HepG2 (cell line): ENCODE data around the gene STYK1. TPM values are rescaled to one million over a fixed set of nuclear protein-coding genes. Genes with fewer than 3 reads are reported as not detected.

Experiments used
- ATAC-seq: fragments of 200-7000 bp; cut with Tn5 transposase; 3 replicates; pipeline ENCODE4 v1.9.1; 2020; ENCODE audit warnings: mild to moderate bottlenecking, moderate library complexity
- BruUV-seq: library from RNA; stranded (reverse); fragments of 400-500 nt; replicated peaks from 2 replicates; lab custom pipeline; 2021; lab: Mats Ljungman, UMichigan
- CTCF ChIA-PET: fragments of 300-600 bp; formaldehyde crosslinking; extraction: SDS; loops from one replicate; lab custom pipeline; 2021; ENCODE audit warnings: low total read pairs, inconsistent platforms, low intra/inter-chr PET ratio; lab: Yijun Ruan, JAX
- POLR2A ChIA-PET: fragments of 350-600 bp; sonication (Branson Sonifier 250); formaldehyde crosslinking; loops from one replicate; lab custom pipeline; 2020; ENCODE audit warnings: antibody characterized with exemption, inconsistent platforms; lab: Yijun Ruan, JAX
- DNase-seq: peaks from one replicate; pipeline ENCODE4 v3.0.0-alpha.2; 2015; ENCODE audit warnings: low spot score
- FAIRE-seq: peaks from 3 replicates; lab custom pipeline; 2011; peaks lifted over from hg19 to GRCh38; lab: Jason Lieb, UNC
- H2AFZ ChIP-seq: one replicate; pipeline ENCODE4 v1.6.1; 2011; ENCODE audit warnings: low read length, inconsistent platforms
- H3K27ac ChIP-seq: fragments of 300-600 bp; 3 replicates; pipeline ENCODE4 v1.8.0; 2011; ENCODE audit warnings: mixed run types, mild to moderate bottlenecking, mixed read lengths, low read length, inconsistent platforms; ENCODE audit not compliant: insufficient read depth; ENCODE audit errors: extremely low read length
- H3K27me3 ChIP-seq, 2 experiments: fragments of 200-600 bp in 1 of 2; 2 replicates in 1 of 2; 3 replicates in 1 of 2; pipeline versions ENCODE4 v1.6.0 to v1.8.0; 2011; ENCODE audit warnings: low read length in 2 of 2, mild to moderate bottlenecking in 2 of 2, moderate library complexity in 2 of 2, inconsistent platforms in 1 of 2; ENCODE audit not compliant: insufficient read depth in 2 of 2, control insufficient read depth in 1 of 2
- H3K36me3 ChIP-seq, 2 experiments: fragments of 200-600 bp in 1 of 2; replicated peaks in 1 of 2; 2 replicates in 1 of 2; 3 replicates in 1 of 2; pipeline versions ENCODE4 v1.5.1 to v1.8.0; 2011; ENCODE audit warnings: low read length in 2 of 2, inconsistent platforms in 1 of 2; ENCODE audit not compliant: insufficient read depth in 2 of 2, control insufficient read depth in 1 of 2
- H3K4me1 ChIP-seq: 2 replicates; pipeline ENCODE4 v1.5.1; 2012; ENCODE audit warnings: low read length, inconsistent platforms; ENCODE audit not compliant: insufficient read depth
- H3K4me2 ChIP-seq: 2 replicates; pipeline ENCODE4 v1.6.0; 2011; ENCODE audit warnings: low read depth, low read length, inconsistent platforms
- H3K4me3 ChIP-seq, 3 experiments: fragments of 200-600 bp in 1 of 3; sonication (generic), shearing (Covaris generic) in 1 of 3; replicated peaks in 1 of 3; 2 replicates each; pipeline ENCODE4 v1.5.1; 2011 to 2016; ENCODE audit warnings: low read length in 3 of 3, inconsistent platforms in 2 of 3, low read depth in 2 of 3, mild to moderate bottlenecking in 2 of 3, control low read depth in 1 of 3, mixed read lengths in 1 of 3; ENCODE audit not compliant: insufficient read depth in 1 of 3
- H3K79me2 ChIP-seq: one replicate; pipeline ENCODE4 v1.6.1; 2011; ENCODE audit warnings: low read length, inconsistent platforms; ENCODE audit not compliant: insufficient read depth
- H3K9ac ChIP-seq: 2 replicates; pipeline ENCODE4 v1.6.0; 2011; ENCODE audit warnings: mild to moderate bottlenecking, low read depth, low read length, inconsistent platforms; ENCODE audit not compliant: insufficient read depth
- H3K9me3 ChIP-seq: 2 replicates; pipeline ENCODE4 v1.5.1; 2012; ENCODE audit warnings: mild to moderate bottlenecking, low read length
- H4K20me1 ChIP-seq: 2 replicates; pipeline ENCODE4 v1.6.0; 2011; ENCODE audit warnings: inconsistent platforms, mild to moderate bottlenecking, low read length, moderate library complexity; ENCODE audit not compliant: insufficient read depth
- CCAR2 ChIP-seq: fragments of 200-400 bp; formaldehyde crosslinking; optimal IDR thresholded peaks from 2 replicates; pipeline ENCODE3; 2018; ENCODE audit warnings: low read depth, mild to moderate bottlenecking, low read length, moderate library complexity
- KLF11 ChIP-seq: IDR thresholded peaks from 2 replicates; pipeline ENCODE4 v1.6.1; 2016; ENCODE audit warnings: missing compliant biosample characterization
- MED1 ChIP-seq: sonication (generic); formaldehyde crosslinking; IDR thresholded peaks from 2 replicates; pipeline ENCODE4 v1.4.0; 2020; ENCODE audit warnings: missing genetic modification reagents
- SNAI1 ChIP-seq: sonication (generic); formaldehyde crosslinking; IDR thresholded peaks from 2 replicates; pipeline ENCODE4 v1.5.0; 2020; ENCODE audit warnings: mild to moderate bottlenecking, missing genetic modification reagents, borderline replicate concordance
- SPEN ChIP-seq: sonication (generic); formaldehyde crosslinking; IDR thresholded peaks from 2 replicates; pipeline ENCODE4 v1.5.1; 2020; ENCODE audit warnings: low read depth, mild to moderate bottlenecking, missing genetic modification reagents
- ZKSCAN1 ChIP-seq: fragments of 150-350 bp; IDR thresholded peaks from 2 replicates; pipeline ENCODE4 v1.6.1; 2014; ENCODE audit warnings: low read length
- WGBS: methylation state at CpG from one replicate; pipeline ENCODE4 v1.1.6; 2017; ENCODE audit warnings: low lambda C conversion rate; 5-methylcytosine and 5-hydroxymethylcytosine counted together
- in situ Hi-C: cut with HindIII; loops from 2 replicates; pipeline ENCODE4 v1.10.0; 2017; ENCODE audit warnings: low pct_unique_long_range_greater_than_20kb; ENCODE audit not compliant: extremely low pct_ligation_motif_present
- intact Hi-C: fragments of 100-400 bp; cut with micrococcal nuclease; formaldehyde crosslinking; loops from one replicate; pipeline ENCODE4 v1.10.0; 2022; ENCODE audit not compliant: unreplicated experiment
- polyA plus RNA-seq, 8 experiments: library from polyadenylated mRNA; depleted of rRNA in 3 of 8; stranded (reverse) in 7 of 8; unstranded in 1 of 8; fragments of >200 nt; fragmentation: Illumina TruSeq in 4 of 8; extraction: Trizol in 4 of 8; gene quantifications; 2 replicates each; pipeline versions ENCODE4 v1.2.1 to v1.2.3, GENCODE V29; 2011 to 2016; ENCODE audit warnings: low read depth in 4 of 8, missing spikeins in 1 of 8, mixed read lengths in 1 of 8; ENCODE audit not compliant: insufficient read depth in 1 of 8
- total RNA-seq, 5 experiments: library from RNA; depleted of rRNA; stranded (reverse); fragments of >200 nt; fragmentation: Illumina TruSeq; extraction: Trizol; gene quantifications; 2 replicates each; pipeline ENCODE4 v1.2.3, GENCODE V29; 2016; ENCODE audit warnings: low read depth in 1 of 5
- TF ChIP-seq, protein P1 (sequence below): sonication (generic); formaldehyde crosslinking; IDR thresholded peaks from 2 replicates; pipeline ENCODE4 v1.9.0; 2022; ENCODE audit warnings: low read depth, missing genetic modification reagents
- TF ChIP-seq, protein P2 (sequence below): sonication (generic); formaldehyde crosslinking; IDR thresholded peaks from 2 replicates; pipeline ENCODE4 v1.4.0; 2020; ENCODE audit warnings: missing genetic modification reagents
- TF ChIP-seq, protein P3 (sequence below): sonication (generic); formaldehyde crosslinking; IDR thresholded peaks from 2 replicates; pipeline ENCODE4 v1.4.0; 2020; ENCODE audit warnings: missing genetic modification reagents

The STYK1 gene
- total and polyA plus RNA-seq, 2 of the 13 experiments (the other 11 are each of a cell fraction or from before 2014, with no cell fraction given): not detected

GRCh38 chr12:10641735-10642500 is 31.9 kb downstream of the STYK1 start:
- H3K4me3 ChIP-seq: no peak overlapping the region
- TF ChIP-seq SNAI1 (no peak), SPEN (no peak), CCAR2 (no peak), ZKSCAN1 (no peak)
- TF ChIP-seq, protein P1, sequence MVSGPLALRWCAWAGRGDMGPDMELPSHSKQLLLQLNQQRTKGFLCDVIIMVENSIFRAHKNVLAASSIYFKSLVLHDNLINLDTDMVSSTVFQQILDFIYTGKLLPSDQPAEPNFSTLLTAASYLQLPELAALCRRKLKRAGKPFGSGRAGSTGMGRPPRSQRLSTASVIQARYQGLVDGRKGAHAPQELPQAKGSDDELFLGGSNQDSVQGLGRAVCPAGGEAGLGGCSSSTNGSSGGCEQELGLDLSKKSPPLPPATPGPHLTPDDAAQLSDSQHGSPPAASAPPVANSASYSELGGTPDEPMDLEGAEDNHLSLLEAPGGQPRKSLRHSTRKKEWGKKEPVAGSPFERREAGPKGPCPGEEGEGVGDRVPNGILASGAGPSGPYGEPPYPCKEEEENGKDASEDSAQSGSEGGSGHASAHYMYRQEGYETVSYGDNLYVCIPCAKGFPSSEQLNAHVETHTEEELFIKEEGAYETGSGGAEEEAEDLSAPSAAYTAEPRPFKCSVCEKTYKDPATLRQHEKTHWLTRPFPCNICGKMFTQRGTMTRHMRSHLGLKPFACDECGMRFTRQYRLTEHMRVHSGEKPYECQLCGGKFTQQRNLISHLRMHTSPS (CRISPR knock-in tag): no peak
- no peak overlapping the region for H3K9ac ChIP-seq
- H3K4me2 ChIP-seq: no peak overlapping the region
- 0 out of 5 replicates have a peak, but pooled peaks cover 0 to 5% of the 10 kb centered on the region in 2 experiments for H3K27me3 ChIP-seq
- intact Hi-C loops: no loop called here
- H3K27ac ChIP-seq: no peak overlapping the region
- DNase-seq: no peak
- 20% methylated on average over 6 of the region's 6 CpGs for WGBS
- ATAC-seq: no peak
- H3K4me1 ChIP-seq: no peaks in the 10 kb centered on the region
- no peak overlapping the region for H2AFZ ChIP-seq
- CTCF ChIA-PET: no interaction called here
- POLR2A ChIA-PET: no interaction called here
- H3K9me3 ChIP-seq: peaks cover 20% of the 10 kb centered on the region
- H4K20me1 ChIP-seq: no peaks in the 10 kb centered on the region
- BruUV-seq: no TSS peak
- in situ Hi-C loops: no loop called here
- no peak for FAIRE-seq
- H3K36me3 ChIP-seq: no peaks in the 10 kb centered on the region
- H3K79me2 ChIP-seq: no peaks in the 10 kb centered on the region

GRCh38 chr12:10638728-10639127 is 35.1 kb downstream of the STYK1 start:
- H3K4me2 ChIP-seq: no peak overlapping the region
- no peak overlapping the region for H3K9ac ChIP-seq
- in situ Hi-C loops (no loop called here), intact Hi-C loops (no loop called here)
- no peak for FAIRE-seq
- POLR2A ChIA-PET: no interaction called here
- H3K79me2 ChIP-seq: no peaks in the 10 kb centered on the region
- 2% methylated on average over 1 of the region's 1 CpG for WGBS
- no peaks in the 10 kb centered on the region for H4K20me1 ChIP-seq
- no peaks in the 10 kb centered on the region for H3K9me3 ChIP-seq
- no peak overlapping the region for H2AFZ ChIP-seq
- peaks cover 0 to 15% of the 10 kb centered on the region in 2 experiments; a peak in 2 of 5 replicates for H3K27me3 ChIP-seq
- no peak for ATAC-seq
- no peaks in the 10 kb centered on the region for H3K36me3 ChIP-seq
- no peaks in the 10 kb centered on the region for H3K4me1 ChIP-seq
- BruUV-seq: no TSS peak
- CTCF ChIA-PET: no interaction called here
- no peak overlapping the region for H3K4me3 ChIP-seq
- no peak overlapping the region for H3K27ac ChIP-seq
- DNase-seq: no peak
- TF ChIP-seq MED1 (CRISPR knock-in tag) (no peak), KLF11 (CRISPR knock-in tag) (no peak)
- TF ChIP-seq, protein P2, sequence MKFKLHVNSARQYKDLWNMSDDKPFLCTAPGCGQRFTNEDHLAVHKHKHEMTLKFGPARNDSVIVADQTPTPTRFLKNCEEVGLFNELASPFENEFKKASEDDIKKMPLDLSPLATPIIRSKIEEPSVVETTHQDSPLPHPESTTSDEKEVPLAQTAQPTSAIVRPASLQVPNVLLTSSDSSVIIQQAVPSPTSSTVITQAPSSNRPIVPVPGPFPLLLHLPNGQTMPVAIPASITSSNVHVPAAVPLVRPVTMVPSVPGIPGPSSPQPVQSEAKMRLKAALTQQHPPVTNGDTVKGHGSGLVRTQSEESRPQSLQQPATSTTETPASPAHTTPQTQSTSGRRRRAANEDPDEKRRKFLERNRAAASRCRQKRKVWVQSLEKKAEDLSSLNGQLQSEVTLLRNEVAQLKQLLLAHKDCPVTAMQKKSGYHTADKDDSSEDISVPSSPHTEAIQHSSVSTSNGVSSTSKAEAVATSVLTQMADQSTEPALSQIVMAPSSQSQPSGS: no peak
- TF ChIP-seq, protein P3, sequence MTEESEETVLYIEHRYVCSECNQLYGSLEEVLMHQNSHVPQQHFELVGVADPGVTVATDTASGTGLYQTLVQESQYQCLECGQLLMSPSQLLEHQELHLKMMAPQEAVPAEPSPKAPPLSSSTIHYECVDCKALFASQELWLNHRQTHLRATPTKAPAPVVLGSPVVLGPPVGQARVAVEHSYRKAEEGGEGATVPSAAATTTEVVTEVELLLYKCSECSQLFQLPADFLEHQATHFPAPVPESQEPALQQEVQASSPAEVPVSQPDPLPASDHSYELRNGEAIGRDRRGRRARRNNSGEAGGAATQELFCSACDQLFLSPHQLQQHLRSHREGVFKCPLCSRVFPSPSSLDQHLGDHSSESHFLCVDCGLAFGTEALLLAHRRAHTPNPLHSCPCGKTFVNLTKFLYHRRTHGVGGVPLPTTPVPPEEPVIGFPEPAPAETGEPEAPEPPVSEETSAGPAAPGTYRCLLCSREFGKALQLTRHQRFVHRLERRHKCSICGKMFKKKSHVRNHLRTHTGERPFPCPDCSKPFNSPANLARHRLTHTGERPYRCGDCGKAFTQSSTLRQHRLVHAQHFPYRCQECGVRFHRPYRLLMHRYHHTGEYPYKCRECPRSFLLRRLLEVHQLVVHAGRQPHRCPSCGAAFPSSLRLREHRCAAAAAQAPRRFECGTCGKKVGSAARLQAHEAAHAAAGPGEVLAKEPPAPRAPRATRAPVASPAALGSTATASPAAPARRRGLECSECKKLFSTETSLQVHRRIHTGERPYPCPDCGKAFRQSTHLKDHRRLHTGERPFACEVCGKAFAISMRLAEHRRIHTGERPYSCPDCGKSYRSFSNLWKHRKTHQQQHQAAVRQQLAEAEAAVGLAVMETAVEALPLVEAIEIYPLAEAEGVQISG: no peak
